Adipose tissue (tissue), 3 donors: ENCODE results near the gene DIP2B. TPM values are rescaled to one million over a fixed set of nuclear protein-coding genes. Genes with fewer than 3 reads are reported as not detected.
A peak's percentile ranks its signal among the peaks of the same experiment; 100 is the strongest.

ENCODE experiments used
- H3K27ac ChIP-seq: one replicate; pipeline ENCODE4 v1.5.1; 2013; ENCODE audit warnings: low read depth, low read length
- WGBS, 3 donors: extraction: QIAGEN DNeasy Blood & Tissue Kit; methylation state at CpG; one replicate each; pipeline ENCODE4 v1.1.7; 2013; 5-methylcytosine and 5-hydroxymethylcytosine counted together
- polyA plus RNA-seq, 3 donors: library from polyadenylated mRNA; stranded (reverse); fragments of 200-250 nt; gene quantifications; one replicate each; pipeline ENCODE4 v1.2.3, GENCODE V29; 2013
- donor health status: healthy with polysubstance abuse.
- donor health status: Bipolar disorder and iron deficiency.
- donor health status: healthy.

The DIP2B gene
- polyA plus RNA-seq, 3 donors, result 4.4 to 5.7 (median 5.6) TPM

GRCh38 chr12:50568338-50569091 is 63.7 kb downstream of the DIP2B start:
- 38 to 49% (median 41%) methylated on average over 4 of the region's 4 CpGs for WGBS, 3 donors
- H3K27ac ChIP-seq, result peak overlapping the region; percentile 13

GRCh38 chr12:50569321-50569720 is 64.5 kb downstream of the DIP2B start:
- no peak overlapping the region for H3K27ac ChIP-seq
- WGBS, 3 donors, result 55 to 61% (median 57%) methylated on average over 2 of the region's 2 CpGs

- H3K27ac ChIP-seq, result no peak overlapping the region
- 38 to 46% (median 45%) methylated on average over 3 of the region's 3 CpGs for WGBS, 3 donors
These were observed 65.1 kb downstream of the DIP2B start for GRCh38 chr12:50569876-50570275.

GRCh38 chr12:50571786-50572185 is 67.0 kb downstream of the DIP2B start:
- 77 to 94% (median 79%) methylated on average over 7 of the region's 7 CpGs for WGBS, 3 donors
- no peak overlapping the region for H3K27ac ChIP-seq

GRCh38 chr12:50572287-50572686 is 67.5 kb downstream of the DIP2B start:
- no peak overlapping the region for H3K27ac ChIP-seq
- 21 to 39% (median 31%) methylated on average over 1 of the region's 1 CpG for whole genome bisulfite sequencing, 3 donors

- 79 to 85% (median 84%) methylated on average over 3 of the region's 3 CpGs for WGBS, 3 donors
These were observed 68.0 kb downstream of the DIP2B start for GRCh38 chr12:50572760-50573159.

GRCh38 chr12:50573271-50573670 is 68.5 kb downstream of the DIP2B start:
- H3K27ac ChIP-seq, result no peak overlapping the region
- 96 to 100% (median 96%) methylated on average over 2 of the region's 2 CpGs for WGBS, 3 donors

More at GRCh38 chr12:50572760-50573159, 68.0 kb downstream of the DIP2B start:
- H3K27ac ChIP-seq, result no peak overlapping the region

- WGBS, 3 donors, result 39 to 52% (median 45%) methylated on average over 5 of the region's 5 CpGs
- no peak overlapping the region for H3K27ac ChIP-seq
These were observed 70.0 kb downstream of the DIP2B start for GRCh38 chr12:50574601-50575348.

GRCh38 chr12:50579757-50580267 is 75.0 kb downstream of the DIP2B start:
- no peak overlapping the region for H3K27ac ChIP-seq
- 53 to 79% (median 76%) methylated on average over 1 of the region's 1 CpG for WGBS, 3 donors

GRCh38 chr12:50580436-50580835 is 75.7 kb downstream of the DIP2B start:
- H3K27ac ChIP-seq, result no peak overlapping the region
- WGBS, 3 donors, result 71 to 91% (median 81%) methylated on average over 3 of the region's 3 CpGs

- WGBS, 3 donors, result 84 to 91% (median 85%) methylated on average over 10 of the region's 10 CpGs
- no peak overlapping the region for H3K27ac ChIP-seq
These were observed 76.7 kb downstream of the DIP2B start for GRCh38 chr12:50581226-50582184.

GRCh38 chr12:50584135-50584534 is 79.3 kb downstream of the DIP2B start:
- 78 to 93% (median 90%) methylated on average over 1 of the region's 1 CpG for WGBS, 3 donors
- no peak overlapping the region for H3K27ac ChIP-seq

GRCh38 chr12:50589650-50590435 is 85.1 kb downstream of the DIP2B start:
- WGBS, 3 donors, result 84 to 93% (median 87%) methylated on average over 8 of the region's 8 CpGs
- no peak overlapping the region for H3K27ac ChIP-seq

- H3K27ac ChIP-seq, result no peak overlapping the region
These were observed 86.1 kb downstream of the DIP2B start for GRCh38 chr12:50590869-50591268.

- no peak overlapping the region for H3K27ac ChIP-seq
- 60 to 88% (median 86%) methylated on average over 3 of the region's 3 CpGs for WGBS, 3 donors
These were observed 90.9 kb downstream of the DIP2B start for GRCh38 chr12:50595667-50596066.

- 61 to 64% (median 62%) methylated on average over 9 of the region's 9 CpGs for WGBS, 3 donors
- no peak overlapping the region for H3K27ac ChIP-seq
These were observed 92.7 kb downstream of the DIP2B start for GRCh38 chr12:50597200-50598195.
